ENCODE results near the gene NACC2. TPM values are rescaled to one million over a fixed set of nuclear protein-coding genes. Genes with fewer than 3 reads are reported as not detected.

NACC2 gene
- total RNA-seq, 4 donors from 2014 or later, result 26.0 to 51.7 (median 43.5) TPM

DNA sequence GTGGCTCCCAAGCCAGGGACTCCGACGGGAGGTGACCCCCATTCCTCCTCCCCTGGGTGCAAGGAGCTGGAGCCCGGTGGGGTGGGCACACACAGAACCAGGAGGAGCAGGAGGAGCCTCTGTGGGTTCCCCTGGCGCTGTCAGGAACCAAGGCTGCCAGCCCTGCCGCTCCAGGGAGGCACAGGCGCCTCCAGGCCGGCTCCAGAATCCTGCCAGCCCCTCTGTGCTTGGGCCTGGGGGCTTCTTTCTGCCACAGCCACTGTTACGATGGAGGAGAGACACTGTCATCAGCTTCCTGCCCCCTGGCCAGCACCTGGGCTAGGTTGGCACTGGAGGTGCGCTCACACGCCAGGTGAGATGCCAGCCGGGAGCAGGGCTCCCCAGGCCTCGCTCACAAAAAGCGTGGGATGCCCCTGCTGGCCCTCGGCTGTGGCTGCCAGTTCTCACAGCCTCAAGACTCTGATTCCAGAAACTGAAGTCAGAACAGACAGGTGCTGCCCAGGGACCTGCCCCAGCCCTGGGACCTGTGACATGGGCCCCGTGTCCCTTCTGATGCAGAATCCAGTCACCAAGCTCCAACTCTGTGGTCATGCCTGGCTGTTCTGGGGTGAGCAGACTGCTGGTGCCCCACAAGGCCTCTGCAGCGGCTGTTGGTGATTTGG, 96.5 kb downstream of the NACC2 start:
- TF ChIP-seq POLR2A (IDR thresholded peaks at IDR 0.05), result no peak
- TF ChIP-seq, protein P1, sequence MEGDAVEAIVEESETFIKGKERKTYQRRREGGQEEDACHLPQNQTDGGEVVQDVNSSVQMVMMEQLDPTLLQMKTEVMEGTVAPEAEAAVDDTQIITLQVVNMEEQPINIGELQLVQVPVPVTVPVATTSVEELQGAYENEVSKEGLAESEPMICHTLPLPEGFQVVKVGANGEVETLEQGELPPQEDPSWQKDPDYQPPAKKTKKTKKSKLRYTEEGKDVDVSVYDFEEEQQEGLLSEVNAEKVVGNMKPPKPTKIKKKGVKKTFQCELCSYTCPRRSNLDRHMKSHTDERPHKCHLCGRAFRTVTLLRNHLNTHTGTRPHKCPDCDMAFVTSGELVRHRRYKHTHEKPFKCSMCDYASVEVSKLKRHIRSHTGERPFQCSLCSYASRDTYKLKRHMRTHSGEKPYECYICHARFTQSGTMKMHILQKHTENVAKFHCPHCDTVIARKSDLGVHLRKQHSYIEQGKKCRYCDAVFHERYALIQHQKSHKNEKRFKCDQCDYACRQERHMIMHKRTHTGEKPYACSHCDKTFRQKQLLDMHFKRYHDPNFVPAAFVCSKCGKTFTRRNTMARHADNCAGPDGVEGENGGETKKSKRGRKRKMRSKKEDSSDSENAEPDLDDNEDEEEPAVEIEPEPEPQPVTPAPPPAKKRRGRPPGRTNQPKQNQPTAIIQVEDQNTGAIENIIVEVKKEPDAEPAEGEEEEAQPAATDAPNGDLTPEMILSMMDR (IDR thresholded peaks at IDR 0.05 in 4 of 5, conservative IDR thresholded peaks at IDR 0.05 in 1 of 5), result no peak
- in situ Hi-C loops (cut with MboI; ENCODE audit: low sequenced_read_pairs in 4 of 4) (no loop called here), intact Hi-C loops (cut with DNase I; ENCODE audit: low total_unique reads) (no loop called here)
- DNase-seq (no peak), ATAC-seq (no peak)
- no peak overlapping the region for H3K4me3 ChIP-seq
- H3K27me3 ChIP-seq, result no peaks in the 10 kb centered on the region
- H3K9me3 ChIP-seq, result no peaks in the 10 kb centered on the region
- no peaks in the 10 kb centered on the region for H3K36me3 ChIP-seq
- H3K4me1 ChIP-seq, result peaks cover 9 to 13% of the 10 kb centered on the region in 2 donors
- no peak overlapping the region for H3K27ac ChIP-seq

DNA sequence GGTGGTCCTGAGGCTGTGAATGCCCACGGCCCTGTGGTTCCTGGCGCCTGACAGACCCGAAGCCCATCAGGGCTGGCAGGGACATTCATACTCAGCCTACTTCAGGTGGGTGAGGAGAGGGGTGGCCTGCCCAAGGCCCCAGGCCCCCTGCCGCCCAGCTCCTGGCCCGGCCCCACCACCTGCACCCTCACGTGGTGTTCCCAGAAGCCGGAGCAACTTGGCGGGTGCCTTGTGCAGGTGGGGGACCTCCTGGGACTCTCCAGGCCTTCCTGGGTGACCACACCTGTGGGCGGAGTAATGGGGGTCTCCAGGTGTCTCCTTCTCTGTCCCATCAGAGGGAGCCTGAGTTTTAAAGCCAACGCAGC, 97.1 kb downstream of the NACC2 start:
- H3K27ac ChIP-seq, result no peak overlapping the region
- intact Hi-C loops (cut with DNase I; ENCODE audit: low total_unique reads), result no loop called here
- in situ Hi-C loops (cut with MboI; ENCODE audit: low sequenced_read_pairs in 4 of 4), result no loop called here
- H3K4me1 ChIP-seq, result peaks cover 5 to 13% of the 10 kb centered on the region in 2 donors
- H3K4me3 ChIP-seq, result no peak overlapping the region
- TF ChIP-seq POLR2A (IDR thresholded peaks at IDR 0.05), result no peak
- TF ChIP-seq, protein P1 (IDR thresholded peaks at IDR 0.05 in 4 of 5, conservative IDR thresholded peaks at IDR 0.05 in 1 of 5), result no peak
- no peaks in the 10 kb centered on the region for H3K27me3 ChIP-seq
- no peak for DNase-seq
- no peak for ATAC-seq
- no peaks in the 10 kb centered on the region for H3K36me3 ChIP-seq
- H3K9me3 ChIP-seq, result no peaks in the 10 kb centered on the region

DNA sequence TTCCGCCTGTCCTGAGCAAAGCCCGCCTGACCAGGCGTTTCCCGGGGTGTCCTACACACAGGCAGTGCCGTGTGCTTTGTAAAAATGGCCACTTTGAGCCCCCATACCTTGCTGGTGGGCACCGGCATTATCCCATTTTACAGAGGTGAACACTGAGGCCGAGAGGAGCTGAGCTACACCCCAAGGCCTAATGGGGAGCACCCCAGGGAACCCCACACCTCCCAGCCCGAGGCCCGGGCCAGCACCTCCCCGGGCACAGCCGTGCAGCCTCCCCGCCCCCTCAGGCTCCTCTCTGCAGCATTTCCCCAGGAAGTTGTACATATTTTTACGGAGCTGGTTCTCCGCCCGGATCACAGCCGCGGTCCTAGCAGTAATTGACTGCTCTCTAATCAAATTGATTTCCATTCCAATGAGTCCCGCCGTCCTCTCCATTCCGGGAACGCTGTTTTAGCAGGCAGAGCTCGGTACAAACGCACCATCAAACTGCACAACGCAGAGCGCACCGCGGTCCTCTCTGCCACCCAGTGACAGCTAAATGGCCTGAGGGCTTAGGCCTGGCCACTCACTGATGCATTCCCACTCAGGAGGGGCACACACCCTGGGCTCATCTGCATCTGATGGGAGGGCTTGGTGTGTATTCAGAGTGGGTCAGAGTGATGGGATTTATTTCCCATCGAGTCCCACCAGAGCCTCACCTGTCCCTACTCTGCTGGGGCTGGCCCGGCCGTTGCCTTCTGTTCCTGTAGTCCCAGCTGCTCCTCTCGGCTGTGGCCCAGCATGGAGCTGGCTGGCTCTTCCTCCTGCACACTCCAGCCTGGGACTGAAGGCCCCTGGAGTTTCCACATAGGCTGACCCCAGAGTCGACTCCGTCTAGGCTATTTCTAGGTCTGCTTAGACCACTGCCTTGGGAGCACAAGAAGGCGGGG, 97.7 kb downstream of the NACC2 start:
- TF ChIP-seq, protein P1 (IDR thresholded peaks at IDR 0.05 in 4 of 5, conservative IDR thresholded peaks at IDR 0.05 in 1 of 5), result no peak
- no peak for TF ChIP-seq POLR2A (IDR thresholded peaks at IDR 0.05)
- Histone ChIP-seq H3K27ac (no peak overlapping the region), H3K9me3 (no peaks in the 10 kb centered on the region), H3K36me3 (no peaks in the 10 kb centered on the region), H3K4me1 (peaks cover 7 to 12% of the 10 kb centered on the region in 2 donors), H3K27me3 (no peaks in the 10 kb centered on the region), H3K4me3 (no peak overlapping the region)
- ATAC-seq (no peak), DNase-seq (no peak)
- intact Hi-C loops (cut with DNase I; ENCODE audit: low total_unique reads) (no loop called here), in situ Hi-C loops (cut with MboI; ENCODE audit: low sequenced_read_pairs in 4 of 4) (no loop called here)

DNA sequence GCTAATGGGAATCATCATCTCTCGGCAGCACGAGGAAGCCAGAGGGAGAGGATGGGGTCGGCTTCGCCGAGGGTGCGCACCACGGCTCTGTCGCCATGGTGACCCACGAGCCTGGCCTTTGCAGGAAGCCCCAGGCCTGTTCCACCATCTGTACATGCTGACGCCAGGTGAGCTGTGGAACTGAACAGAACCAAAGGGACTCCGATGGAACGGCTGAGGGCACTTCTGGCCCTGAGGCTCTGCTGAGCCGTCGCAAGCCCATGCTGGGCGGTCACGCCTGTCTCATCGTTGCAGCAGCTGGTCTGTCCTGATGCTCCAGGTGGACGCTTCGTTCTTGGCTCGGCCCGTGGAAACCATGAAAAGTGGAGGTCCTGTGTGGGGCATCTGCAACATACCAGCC, 99.3 kb downstream of the NACC2 start:
- H3K27me3 ChIP-seq, result no peaks in the 10 kb centered on the region
- no peaks in the 10 kb centered on the region for H3K36me3 ChIP-seq
- in situ Hi-C loops (cut with MboI; ENCODE audit: low sequenced_read_pairs in 4 of 4) (no loop called here), intact Hi-C loops (cut with DNase I; ENCODE audit: low total_unique reads) (no loop called here)
- H3K4me1 ChIP-seq, result peaks cover 13 to 18% of the 10 kb centered on the region in 2 donors
- TF ChIP-seq POLR2A (IDR thresholded peaks at IDR 0.05), result no peak
- TF ChIP-seq, protein P1 (IDR thresholded peaks at IDR 0.05 in 4 of 5, conservative IDR thresholded peaks at IDR 0.05 in 1 of 5), result no peak
- no peak overlapping the region for H3K4me3 ChIP-seq
- no peaks in the 10 kb centered on the region for H3K9me3 ChIP-seq
- ATAC-seq (no peak), DNase-seq (no peak)
- no peak overlapping the region for H3K27ac ChIP-seq

Data from gastrocnemius medialis (tissue), 4 donors.